ENCODE results near the gene CNTNAP2.

DNA sequence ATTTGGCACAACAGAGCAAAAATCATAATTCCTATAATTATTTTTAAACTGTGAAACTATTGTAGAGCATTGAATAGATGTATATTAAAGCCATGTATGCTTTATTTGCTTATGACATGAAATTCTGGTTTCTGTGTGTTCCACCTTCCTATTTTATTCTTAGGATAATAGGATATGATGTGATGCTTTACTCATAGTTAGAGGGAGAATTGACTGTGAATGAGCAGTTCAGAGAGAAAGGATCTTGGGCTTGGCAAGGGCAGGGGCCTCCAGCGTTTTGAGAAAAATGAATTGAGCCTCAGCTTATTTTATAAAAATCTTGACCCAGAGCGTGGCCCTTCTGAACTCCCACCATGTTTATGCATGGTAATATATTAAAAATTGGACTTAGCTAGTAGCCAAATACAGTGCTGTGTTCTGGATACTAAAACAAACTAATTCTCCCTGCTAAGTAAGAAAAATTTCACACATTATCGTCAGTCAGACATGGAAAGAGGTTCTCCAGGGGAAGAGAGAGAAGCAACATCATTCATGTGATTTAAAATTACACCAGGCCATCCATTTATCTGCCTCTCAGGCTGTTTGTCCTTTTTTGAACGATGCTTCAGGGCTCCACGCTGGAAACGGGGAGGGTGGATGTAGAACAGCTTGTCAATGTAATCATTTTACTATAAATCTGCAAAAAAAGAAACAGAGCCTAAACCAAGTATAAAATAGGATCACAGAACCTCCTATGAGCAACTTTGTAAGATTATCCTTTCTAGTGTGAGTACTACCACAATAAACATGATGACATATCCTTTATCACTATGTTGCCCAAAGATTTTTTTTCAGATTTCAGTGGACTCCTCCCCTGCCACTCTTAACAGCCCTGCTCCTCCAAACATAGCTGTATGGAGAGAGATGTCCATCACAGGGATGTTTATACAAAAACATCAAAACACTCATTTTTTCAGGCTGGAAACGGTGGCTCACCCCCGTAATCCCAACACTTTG lies 2215.9 kb downstream of the CNTNAP2 start:
- TF ChIP-seq, protein P1, sequence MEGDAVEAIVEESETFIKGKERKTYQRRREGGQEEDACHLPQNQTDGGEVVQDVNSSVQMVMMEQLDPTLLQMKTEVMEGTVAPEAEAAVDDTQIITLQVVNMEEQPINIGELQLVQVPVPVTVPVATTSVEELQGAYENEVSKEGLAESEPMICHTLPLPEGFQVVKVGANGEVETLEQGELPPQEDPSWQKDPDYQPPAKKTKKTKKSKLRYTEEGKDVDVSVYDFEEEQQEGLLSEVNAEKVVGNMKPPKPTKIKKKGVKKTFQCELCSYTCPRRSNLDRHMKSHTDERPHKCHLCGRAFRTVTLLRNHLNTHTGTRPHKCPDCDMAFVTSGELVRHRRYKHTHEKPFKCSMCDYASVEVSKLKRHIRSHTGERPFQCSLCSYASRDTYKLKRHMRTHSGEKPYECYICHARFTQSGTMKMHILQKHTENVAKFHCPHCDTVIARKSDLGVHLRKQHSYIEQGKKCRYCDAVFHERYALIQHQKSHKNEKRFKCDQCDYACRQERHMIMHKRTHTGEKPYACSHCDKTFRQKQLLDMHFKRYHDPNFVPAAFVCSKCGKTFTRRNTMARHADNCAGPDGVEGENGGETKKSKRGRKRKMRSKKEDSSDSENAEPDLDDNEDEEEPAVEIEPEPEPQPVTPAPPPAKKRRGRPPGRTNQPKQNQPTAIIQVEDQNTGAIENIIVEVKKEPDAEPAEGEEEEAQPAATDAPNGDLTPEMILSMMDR (conservative IDR thresholded peaks at IDR 0.05; ENCODE audit: low read length), result no peak
- TF ChIP-seq EZH2phosphoT487 (IDR thresholded peaks at IDR 0.05; ENCODE audit: borderline replicate concordance, low read depth, low read length), result no peak
